ENCODE results near the gene RAB11FIP3.
"Not testable (repeated sequence)": the region's sequence is repeated elsewhere in the genome, so short reads cannot be mapped to it uniquely, and the experiment has no call there.

Gene RAB11FIP3

DNA sequence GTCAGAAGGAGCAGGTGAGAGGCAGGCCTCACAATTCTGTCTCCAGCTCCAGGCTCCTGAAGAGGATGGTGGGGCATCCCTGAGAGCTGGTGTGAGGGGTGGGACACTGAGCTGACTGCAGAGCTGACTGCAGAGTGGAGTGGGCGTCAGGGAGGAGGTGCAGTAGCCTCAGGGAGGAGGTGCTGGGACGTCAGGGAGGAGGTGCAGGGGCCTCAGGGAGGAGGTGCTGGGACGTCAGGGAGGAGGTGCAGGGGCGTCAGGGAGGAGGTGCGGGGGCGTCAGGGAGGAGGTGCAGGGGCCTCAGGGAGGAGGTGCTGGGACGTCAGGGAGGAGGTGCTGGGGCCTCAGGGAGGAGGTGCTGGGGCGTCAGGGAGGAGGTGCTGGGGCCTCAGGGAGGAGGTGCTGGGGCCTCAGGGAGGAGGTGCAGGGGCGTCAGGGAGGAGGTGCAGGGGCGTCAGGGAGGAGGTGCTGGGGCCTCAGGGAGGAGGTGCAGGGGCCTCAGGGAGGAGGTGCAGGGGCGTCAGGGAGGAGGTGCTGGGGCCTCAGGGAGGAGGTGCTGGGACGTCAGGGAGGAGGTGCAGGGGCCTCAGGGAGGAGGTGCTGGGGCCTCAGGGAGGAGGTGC, 41.9 kb downstream of the RAB11FIP3 start:
- DNase-seq (ENCODE audit: low spot score), result not testable (repeated sequence)

DNA sequence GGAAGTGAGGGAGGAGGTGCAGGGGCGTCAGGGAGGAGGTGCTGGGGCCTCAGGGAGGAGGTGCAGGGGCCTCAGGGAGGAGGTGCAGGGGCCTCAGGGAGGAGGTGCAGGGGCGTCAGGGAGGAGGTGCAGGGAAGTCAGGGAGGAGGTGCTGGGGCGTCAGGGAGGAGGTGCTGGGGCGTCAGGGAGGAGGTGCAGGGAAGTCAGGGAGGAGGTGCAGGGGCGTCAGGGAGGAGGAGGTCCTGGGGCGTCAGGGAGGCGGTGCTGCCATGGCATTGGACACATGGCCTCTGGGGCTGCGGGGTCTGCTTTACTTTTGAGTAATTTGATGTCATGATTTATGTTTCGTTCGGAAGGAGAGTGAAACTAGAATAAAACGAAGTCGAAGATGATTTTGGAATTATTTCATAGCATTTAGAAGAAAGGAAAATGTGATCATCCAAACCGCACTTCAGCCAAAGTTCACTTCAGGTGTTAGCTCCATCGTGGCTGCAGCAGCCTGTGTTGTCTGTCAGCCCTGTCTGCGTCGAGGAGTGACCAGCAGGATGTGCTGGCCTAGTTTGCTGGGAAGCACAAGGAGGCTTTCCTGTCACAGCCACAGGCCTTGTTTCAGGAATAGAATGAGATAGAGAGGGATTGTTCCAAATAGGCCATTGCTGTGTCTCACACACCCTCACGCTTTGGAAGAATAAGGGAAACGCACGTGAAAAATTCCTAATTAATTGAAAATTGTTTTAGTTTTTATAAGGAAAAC, 42.8 kb downstream of the RAB11FIP3 start:
- no peak for DNase-seq (ENCODE audit: low spot score)

GRCh38 chr16:469459-469858, 44.0 kb downstream of the RAB11FIP3 start:
- not testable (repeated sequence) for DNase-seq (ENCODE audit: low spot score)

GRCh38 chr16:470418-470817, 45.0 kb downstream of the RAB11FIP3 start:
- no peak for DNase-seq (ENCODE audit: low spot score)

DNA sequence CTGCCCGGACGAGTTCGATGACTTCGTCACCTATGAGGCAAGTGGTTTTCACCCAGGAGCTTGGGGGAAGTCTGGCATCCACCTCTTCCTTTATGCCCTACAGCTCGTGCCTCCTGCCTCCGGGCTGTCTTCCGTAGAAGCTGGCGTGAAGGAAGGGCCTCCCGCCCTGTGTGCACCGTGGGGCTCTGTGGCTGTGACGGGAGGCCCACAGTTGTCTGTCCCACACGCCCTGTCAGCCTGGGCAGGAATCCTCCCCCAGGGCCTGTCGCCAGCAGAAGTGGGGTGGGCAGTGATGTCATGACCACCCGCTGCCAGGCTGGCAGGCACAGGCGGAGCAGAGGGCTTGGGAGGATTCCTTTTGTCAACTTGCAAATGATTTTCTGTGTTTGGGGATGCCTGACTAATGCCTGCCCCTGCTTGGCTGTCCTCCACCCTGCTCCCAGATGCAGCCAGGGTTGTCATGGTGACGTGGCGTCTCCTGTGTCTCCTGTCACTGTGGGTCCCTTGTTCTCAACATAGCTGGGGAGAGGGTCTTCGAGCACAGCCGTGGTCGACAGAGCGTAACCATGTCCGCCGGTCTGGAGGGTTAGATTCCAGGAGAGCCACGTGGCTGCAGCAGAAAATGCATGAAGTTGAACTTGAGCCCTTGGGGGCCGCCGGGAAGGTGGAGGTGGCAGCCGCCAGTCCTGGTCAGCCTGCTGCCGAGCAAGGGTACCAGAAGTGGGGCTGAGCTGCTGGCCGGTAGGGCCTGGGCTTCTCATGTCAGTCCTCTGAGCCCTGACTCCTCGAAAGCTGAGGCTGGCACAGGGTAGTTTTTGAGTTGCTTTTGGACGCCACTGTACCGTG, 46.1 kb downstream of the RAB11FIP3 start:
- DNase-seq (ENCODE audit: low spot score), result no peak

GRCh38 chr16:472199-472504, 46.7 kb downstream of the RAB11FIP3 start:
- no peak for DNase-seq (ENCODE audit: low spot score)

GRCh38 chr16:473046-474043, 47.9 kb downstream of the RAB11FIP3 start:
- DNase-seq (ENCODE audit: low spot score), result no peak

- no peak for DNase-seq (ENCODE audit: low spot score)
Observed at GRCh38 chr16:474420-475122, 49.1 kb downstream of the RAB11FIP3 start.

- DNase-seq (ENCODE audit: low spot score), result no peak
Observed at GRCh38 chr16:476039-476438, 50.6 kb downstream of the RAB11FIP3 start.

DNA sequence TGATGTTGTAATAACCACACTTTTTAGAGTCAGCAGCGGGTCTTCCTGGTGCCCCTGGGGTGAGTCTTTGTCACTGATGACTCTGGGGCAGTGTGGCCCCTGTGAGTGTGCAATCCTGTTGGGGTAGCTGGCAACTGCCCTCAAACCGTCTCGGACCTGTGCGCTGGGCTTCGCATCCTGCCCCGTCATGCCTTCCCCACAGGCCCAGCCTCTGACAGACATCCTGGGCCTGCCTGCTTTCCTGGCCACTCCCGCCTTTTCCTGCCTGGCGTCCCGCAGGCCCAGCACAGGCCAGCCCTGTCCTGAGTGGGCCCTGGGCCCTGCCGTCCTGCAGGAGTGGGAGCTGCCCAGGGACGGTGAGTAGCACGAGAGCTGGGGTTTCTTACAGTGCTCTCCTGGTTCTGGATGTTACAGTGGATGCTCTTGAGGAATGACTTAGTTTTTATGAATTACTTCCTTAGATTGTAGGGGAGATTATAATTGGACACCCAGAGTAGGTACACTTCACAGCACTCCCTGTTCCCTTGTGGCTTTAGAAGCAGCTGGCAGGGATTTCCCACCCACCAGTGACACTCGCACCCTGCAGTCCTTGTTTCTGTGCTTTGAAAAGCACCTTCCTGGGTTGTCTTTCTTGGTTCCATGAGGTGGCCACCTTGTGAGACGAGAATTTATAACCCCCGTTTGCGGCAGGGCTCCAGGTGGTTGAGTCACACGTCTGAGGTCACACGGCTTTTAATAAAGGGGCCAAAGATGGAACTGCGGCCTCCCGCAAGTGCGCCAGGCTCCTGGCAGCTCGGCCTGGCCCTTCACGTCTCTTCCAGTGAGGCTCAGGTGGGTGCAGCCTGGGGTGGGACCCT, 52.1 kb downstream of the RAB11FIP3 start:
- no peak for DNase-seq (ENCODE audit: low spot score)

GRCh38 chr16:478287-478686, 52.8 kb downstream of the RAB11FIP3 start:
- not testable (repeated sequence) for DNase-seq (ENCODE audit: low spot score)

DNA sequence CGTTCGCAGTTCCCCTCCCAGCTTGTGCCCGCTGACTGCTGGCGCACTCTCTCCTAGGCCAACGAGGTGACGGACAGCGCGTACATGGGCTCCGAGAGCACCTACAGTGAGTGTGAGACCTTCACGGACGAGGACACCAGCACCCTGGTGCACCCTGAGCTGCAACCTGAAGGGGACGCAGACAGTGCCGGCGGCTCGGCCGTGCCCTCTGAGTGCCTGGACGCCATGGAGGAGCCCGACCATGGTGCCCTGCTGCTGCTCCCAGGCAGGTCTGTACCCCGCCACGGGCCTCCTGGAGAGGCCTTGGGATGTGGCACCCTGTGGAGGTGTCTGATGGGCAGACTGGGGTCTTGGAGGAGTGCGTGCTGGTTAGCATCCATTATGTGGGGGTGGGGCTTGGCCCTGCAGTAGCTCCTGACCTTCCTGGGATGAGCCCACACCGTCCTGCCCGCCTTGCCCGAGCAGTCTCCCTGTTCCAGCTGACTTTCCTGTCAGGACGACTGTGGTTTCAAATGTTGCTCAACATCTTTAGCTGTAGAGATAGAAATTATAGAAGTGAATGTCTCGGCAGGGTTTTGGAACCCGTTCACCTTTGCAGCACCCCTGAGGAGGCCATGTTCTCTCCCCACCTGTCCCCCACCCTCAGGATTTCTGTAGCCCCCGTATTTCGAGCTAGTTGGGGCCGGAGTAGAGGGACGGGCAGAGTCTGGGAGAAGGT, 57.2 kb downstream of the RAB11FIP3 start:
- DNase-seq (ENCODE audit: low spot score), result no peak

- no peak for DNase-seq (ENCODE audit: low spot score)
Observed at GRCh38 chr16:483341-484075, 58.1 kb downstream of the RAB11FIP3 start.

DNA sequence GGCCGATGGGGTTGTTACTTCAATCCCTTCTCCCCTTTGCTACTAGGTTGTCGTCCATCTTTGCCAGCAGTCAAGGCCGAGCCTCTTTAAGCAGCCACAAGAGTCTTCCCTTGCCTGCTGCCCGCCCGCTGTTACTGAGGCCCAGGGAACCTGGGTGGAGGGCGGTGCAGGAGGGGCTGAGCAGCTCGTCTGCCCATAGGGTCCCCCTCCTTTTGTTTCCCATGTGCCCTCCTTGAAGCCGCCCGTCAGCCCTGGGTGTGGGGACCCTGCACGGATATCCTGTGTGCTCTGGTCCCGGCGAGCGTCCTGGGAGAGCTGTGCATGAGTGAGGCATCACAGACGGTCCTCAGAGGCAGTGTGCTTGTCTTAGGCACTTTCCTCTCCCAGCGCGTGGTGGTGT, 64.2 kb downstream of the RAB11FIP3 start:
- no peak for DNase-seq (ENCODE audit: low spot score)

GRCh38 chr16:490768-491167, 65.3 kb downstream of the RAB11FIP3 start:
- DNase-seq (ENCODE audit: low spot score), result no peak

GRCh38 chr16:491220-491919, 65.9 kb downstream of the RAB11FIP3 start:
- no peak for DNase-seq (ENCODE audit: low spot score)

- no peak for DNase-seq (ENCODE audit: low spot score)
Observed at GRCh38 chr16:492211-492875, 66.9 kb downstream of the RAB11FIP3 start.

GRCh38 chr16:494676-495075, 69.2 kb downstream of the RAB11FIP3 start:
- DNase-seq (ENCODE audit: low spot score), result not testable (repeated sequence)

Measured in CD4-positive, alpha-beta T cell treated with Interleukin-15 for 4 hours (primary cell).